ENCODE measurements around the gene HS3ST3A1.

GRCh38 chr17:13550291-13550690 is 51.4 kb downstream of the HS3ST3A1 start:
- TF ChIP-seq CTCF (IDR thresholded peaks at IDR 0.05) (no peak), POLR2A (IDR thresholded peaks at IDR 0.05) (no peak)

Data from body of pancreas (tissue), 4 donors.